GM23338 (cell line): ENCODE data around the gene STIM1. TPM values are rescaled to one million over a fixed set of nuclear protein-coding genes. Genes with fewer than 3 reads are reported as not detected.

Source experiments
- ATAC-seq: fragments of 200-7000 bp; cut with Tn5 transposase; 3 replicates; pipeline ENCODE4 v1.9.1; 2020
- DNase-seq: peaks from one replicate; pipeline ENCODE4 v3.0.0-alpha.2; 2015; ENCODE audit warnings: low spot score
- H2AFZ ChIP-seq: fragments of 200-600 bp; sonication (generic); 2 replicates; pipeline ENCODE4 v1.8.0; 2016; ENCODE audit warnings: antibody characterized with exemption, mild to moderate bottlenecking, moderate library complexity
- H3F3A ChIP-seq: fragments of 200-600 bp; sonication (generic); replicated peaks from 2 replicates; pipeline ENCODE4 v1.8.0; 2017; ENCODE audit warnings: antibody characterized with exemption, mixed run types, low read depth
- H3K27ac ChIP-seq: fragments of 200-600 bp; sonication (generic); 2 replicates; pipeline ENCODE4 v1.6.1; 2016; ENCODE audit warnings: low read depth
- H3K27me3 ChIP-seq: fragments of 200-600 bp; sonication (generic); 2 replicates; pipeline ENCODE4 v1.8.0; 2016; ENCODE audit warnings: mild to moderate bottlenecking, mixed run types, moderate library complexity; ENCODE audit not compliant: insufficient read depth
- H3K36me3 ChIP-seq: fragments of 200-600 bp; sonication (generic); 2 replicates; pipeline ENCODE4 v1.8.0; 2016; ENCODE audit warnings: mild to moderate bottlenecking; ENCODE audit not compliant: insufficient read depth
- H3K4me1 ChIP-seq: fragments of 200-600 bp; sonication (generic); 2 replicates; pipeline ENCODE4 v1.8.0; 2016; ENCODE audit warnings: mild to moderate bottlenecking, moderate library complexity; ENCODE audit not compliant: insufficient read depth
- H3K4me2 ChIP-seq: fragments of 200-600 bp; sonication (generic); 2 replicates; pipeline ENCODE4 v1.7.1; 2017; ENCODE audit warnings: mixed run types
- H3K4me3 ChIP-seq: fragments of 200-600 bp; sonication (generic); 2 replicates; pipeline ENCODE4 v1.6.1; 2016; ENCODE audit warnings: mixed run types
- H3K79me2 ChIP-seq: fragments of 200-600 bp; sonication (generic); replicated peaks from 2 replicates; pipeline ENCODE4 v1.8.0; 2017; ENCODE audit warnings: mild to moderate bottlenecking; ENCODE audit not compliant: insufficient read depth
- H3K9me2 ChIP-seq: fragments of 200-600 bp; sonication (generic); 2 replicates; pipeline ENCODE4 v1.8.0; 2017; ENCODE audit not compliant: insufficient read depth
- H4K20me1 ChIP-seq: fragments of 200-600 bp; sonication (generic); replicated peaks from 2 replicates; pipeline ENCODE4 v1.8.0; 2017; ENCODE audit warnings: mild to moderate bottlenecking; ENCODE audit not compliant: insufficient read depth
- H3K27ac Mint-ChIP-seq: 2 replicates; pipeline ENCODE4 v1.8.0; 2020; ENCODE audit warnings: inconsistent platforms, mild to moderate bottlenecking, moderate library complexity, mixed read lengths
- H3K27me3 Mint-ChIP-seq: 3 replicates; pipeline ENCODE4 v1.8.0; 2022; ENCODE audit warnings: low read depth, mild to moderate bottlenecking, moderate library complexity, mixed read lengths, inconsistent platforms; ENCODE audit not compliant: insufficient read depth, poor library complexity
- H3K36me3 Mint-ChIP-seq: 3 replicates; pipeline ENCODE4 v1.8.0; 2021; ENCODE audit warnings: low read depth, mild to moderate bottlenecking, inconsistent platforms, moderate library complexity, mixed read lengths
- H3K4me1 Mint-ChIP-seq: 3 replicates; pipeline ENCODE4 v1.8.0; 2020; ENCODE audit warnings: mild to moderate bottlenecking, inconsistent platforms, mixed read lengths
- H3K4me3 Mint-ChIP-seq: 3 replicates; pipeline ENCODE4 v1.8.0; 2021; ENCODE audit warnings: moderate library complexity, mild to moderate bottlenecking, inconsistent platforms, mixed read lengths
- H3K9me3 Mint-ChIP-seq: 3 replicates; pipeline ENCODE4 v1.8.0; 2020; ENCODE audit warnings: moderate library complexity, mild to moderate bottlenecking, inconsistent platforms, mixed read lengths
- EZH2 ChIP-seq: fragments of 200-600 bp; sonication (generic); IDR thresholded peaks from one replicate; pipeline ENCODE4 v1.8.0; 2017; ENCODE audit warnings: antibody characterized with exemption, mild to moderate bottlenecking, low read depth; ENCODE audit not compliant: unreplicated experiment
- EZH2phosphoT487 ChIP-seq: fragments of 200-600 bp; sonication (generic); IDR thresholded peaks from one replicate; pipeline ENCODE4 v1.8.1; 2018; ENCODE audit warnings: antibody characterized with exemption; ENCODE audit not compliant: unreplicated experiment
- NANOG ChIP-seq: IDR thresholded peaks from 2 replicates; pipeline ENCODE4 v1.6.1; 2016; ENCODE audit warnings: antibody characterized with exemption, borderline replicate concordance
- REST ChIP-seq: IDR thresholded peaks from one replicate; pipeline ENCODE4 v1.6.1; 2018; ENCODE audit warnings: antibody characterized with exemption; ENCODE audit not compliant: unreplicated experiment
- ZNF114 ChIP-seq: fragments of 250-450 bp; sonication (Bioruptor Pico); IDR thresholded peaks from 2 replicates; pipeline ENCODE4 v1.5.0; 2020; ENCODE audit warnings: mild to moderate bottlenecking, moderate library complexity
- ZNF331 ChIP-seq: fragments of 250-450 bp; sonication (Bioruptor Pico); IDR thresholded peaks from 2 replicates; pipeline ENCODE4 v1.5.0; 2020; ENCODE audit warnings: low read depth, mild to moderate bottlenecking, moderate library complexity
- ZNF462 ChIP-seq: fragments of 250-450 bp; sonication (Bioruptor Pico); IDR thresholded peaks from 2 replicates; pipeline ENCODE4 v1.5.0; 2020; ENCODE audit warnings: mild to moderate bottlenecking, moderate library complexity
- polyA plus RNA-seq: library from polyadenylated mRNA; unstranded; fragments of >200 nt; fragmentation: Nextera tagmentation; extraction: Ambion mirVana; gene quantifications from 2 replicates; pipeline ENCODE4 v1.2.1, GENCODE V29; 2016
- total RNA-seq: library from RNA; depleted of rRNA; stranded (reverse); fragments of >200 nt; shearing (Covaris generic); gene quantifications from 2 replicates; pipeline ENCODE4 v1.2.3, GENCODE V29; 2014

STIM1 gene
- total and polyA plus RNA-seq, 2 experiments from 2014 or later, result 3.5 to 14.0 TPM

GRCh38 chr11:3959903-3960265 lies 104.4 kb downstream of the STIM1 start (continued):
- no peak for TF ChIP-seq ZNF462 (CRISPR knock-in tag)

- Histone ChIP-seq H2AFZ (no peak overlapping the region), H3K4me1 (no peaks in the 10 kb centered on the region), H3K4me3 (no peak overlapping the region), H3F3A (no peaks in the 10 kb centered on the region), H3K4me2 (no peak overlapping the region), H4K20me1 (no peaks in the 10 kb centered on the region), H3K27ac (no peak overlapping the region), H3K9me2 (no peaks in the 10 kb centered on the region), H3K27me3 (no peaks in the 10 kb centered on the region), H3K36me3 (no peaks in the 10 kb centered on the region), H3K79me2 (no peaks in the 10 kb centered on the region)
- DNase-seq (no peak), ATAC-seq (no peak)
- no peaks in the 10 kb centered on the region for H3K27me3 Mint-ChIP-seq
- H3K4me3 Mint-ChIP-seq, result no peak overlapping the region
- H3K4me1 Mint-ChIP-seq, result no peaks in the 10 kb centered on the region
- H3K27ac Mint-ChIP-seq, result no peak overlapping the region
- H3K9me3 Mint-ChIP-seq, result no peaks in the 10 kb centered on the region
- H3K36me3 Mint-ChIP-seq, result no peaks in the 10 kb centered on the region
- no peak for TF ChIP-seq NANOG
- TF ChIP-seq EZH2phosphoT487, result no peak
- no peak for TF ChIP-seq ZNF114 (CRISPR knock-in tag)
- TF ChIP-seq EZH2, result no peak
- no peak for TF ChIP-seq ZNF331 (CRISPR knock-in tag)
- no peak for TF ChIP-seq REST
Observed at GRCh38 chr11:3962406-3962840, 107.0 kb downstream of the STIM1 start.
